Stimulated activated CD4-positive, alpha-beta T cell treated with anti-CD3 and anti-CD28 coated beads, Interleukin-12 subunit alpha, Interleukin-12 subunit beta, amount 100 ng/mL, for 4 hours (primary cell): ENCODE data around the gene TPM2.

Experiments used
- DNase-seq: peaks from one replicate; pipeline ENCODE4 v3.0.0-alpha.2; 2020

TPM2 gene

GRCh38 chr9:35691757-35692301 is 2.1 kb upstream of the TPM2 start:
- DNase-seq: no peak

GRCh38 chr9:35691334-35691650 is 1.6 kb upstream of the TPM2 start:
- DNase-seq: no peak

- peak; percentile 35 for DNase-seq
Measured at GRCh38 chr9:35690614-35691333, 1.0 kb upstream of the TPM2 start.

GRCh38 chr9:35690294-35690613 is 529 bp upstream of the TPM2 start:
- no peak for DNase-seq

- no peak for DNase-seq
Measured at GRCh38 chr9:35688558-35689541, 875 bp downstream of the TPM2 start.

- DNase-seq: no peak
Measured at GRCh38 chr9:35687972-35688557, 1.7 kb downstream of the TPM2 start.

- DNase-seq: no peak
Measured at GRCh38 chr9:35687306-35687705, 2.4 kb downstream of the TPM2 start.

GRCh38 chr9:35686222-35687203 is 3.2 kb downstream of the TPM2 start:
- DNase-seq: no peak

- no peak for DNase-seq
Measured at GRCh38 chr9:35685506-35685905, 4.2 kb downstream of the TPM2 start.

- DNase-seq: no peak
Measured at GRCh38 chr9:35684921-35685320, 4.8 kb downstream of the TPM2 start.

- DNase-seq: no peak
Measured at GRCh38 chr9:35683323-35683722, 6.4 kb downstream of the TPM2 start.

- DNase-seq: no peak
Measured at GRCh38 chr9:35682520-35683315, 7.0 kb downstream of the TPM2 start.

- DNase-seq: no peak
Measured at GRCh38 chr9:35682051-35682450, 7.7 kb downstream of the TPM2 start.

- no peak for DNase-seq
Measured at GRCh38 chr9:35681341-35682002, 8.3 kb downstream of the TPM2 start.

- DNase-seq: no peak
Measured at GRCh38 chr9:35680331-35681105, 9.2 kb downstream of the TPM2 start.

- no peak for DNase-seq
Measured at GRCh38 chr9:35679766-35680330, 9.9 kb downstream of the TPM2 start.

- no peak for DNase-seq
Measured at GRCh38 chr9:35679091-35679490, 10.6 kb downstream of the TPM2 start.

- peak; percentile 28 for DNase-seq
Measured at GRCh38 chr9:35675732-35676392, 13.9 kb downstream of the TPM2 start.

- no peak for DNase-seq
Measured at GRCh38 chr9:35675204-35675603, 14.5 kb downstream of the TPM2 start.
